ENCODE measurements around the gene BTNL9.
"Not testable (repeated sequence)": the region's sequence is repeated elsewhere in the genome, so short reads cannot be mapped to it uniquely, and the experiment has no call there.

Gene BTNL9

DNA sequence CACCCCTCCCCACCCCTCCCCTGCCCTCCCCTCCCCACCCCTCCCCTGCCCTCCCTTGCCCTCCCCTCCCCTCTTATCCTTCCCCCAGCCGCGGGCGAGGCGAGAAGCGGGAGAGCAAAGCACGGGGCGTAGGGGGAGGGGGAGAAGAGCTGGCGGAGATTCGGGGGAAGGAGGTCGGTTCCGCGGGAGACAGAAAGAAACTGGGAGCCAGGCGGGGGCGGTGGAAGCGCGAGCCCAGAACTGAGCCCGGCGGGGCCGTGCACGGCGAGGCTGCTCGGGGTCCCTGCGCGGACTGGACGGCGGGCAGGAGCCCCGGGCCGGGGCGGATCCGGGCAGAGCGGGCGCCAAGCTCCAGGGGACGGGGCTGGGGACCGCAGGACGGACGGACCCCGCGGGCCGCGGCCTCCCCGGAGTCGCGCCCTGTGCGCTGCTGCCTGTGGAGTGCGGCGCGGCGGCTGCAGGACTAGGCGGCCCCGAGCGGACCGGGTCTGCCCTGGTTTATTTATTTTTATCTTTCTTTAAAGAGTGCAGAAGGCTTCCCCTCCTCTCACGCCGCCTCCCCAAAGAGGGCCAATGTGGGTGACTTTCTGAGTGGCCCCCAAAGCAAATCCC, 61.1 kb downstream of the BTNL9 start:
- not testable (repeated sequence) for DNase-seq

DNA sequence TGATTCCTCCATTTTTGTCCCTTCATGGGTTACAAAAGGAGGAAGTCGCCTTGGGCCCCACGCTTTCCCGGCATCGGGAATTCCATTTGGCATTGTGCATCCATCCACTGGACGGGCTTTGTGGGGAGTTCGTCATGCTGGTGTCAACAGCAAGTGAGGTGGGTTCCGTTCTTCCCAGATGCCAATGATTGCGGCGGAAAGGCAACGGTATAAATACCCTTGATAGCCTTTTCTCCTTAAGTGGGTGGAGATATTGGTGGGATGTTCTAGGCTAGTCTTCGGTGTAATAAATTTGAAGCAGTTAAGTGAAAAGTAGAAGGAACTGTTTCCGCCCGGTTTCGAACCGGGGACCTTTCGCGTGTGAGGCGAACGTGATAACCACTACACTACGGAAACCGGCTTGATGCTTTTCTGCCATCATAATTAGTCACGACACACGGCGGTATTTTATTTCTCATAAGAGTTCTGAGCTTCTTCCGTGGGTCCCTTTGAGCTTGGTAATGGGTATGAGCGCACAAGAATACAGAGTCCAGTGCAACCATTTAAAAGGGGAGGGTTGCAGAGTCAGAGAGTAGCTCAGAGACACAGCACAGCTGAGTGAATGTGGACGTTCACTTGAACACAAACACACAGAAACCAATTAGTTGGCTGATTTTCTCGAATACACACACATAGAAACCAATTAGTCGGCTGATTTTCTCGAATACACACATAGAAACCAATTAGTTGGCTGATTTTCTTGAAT, 62.0 kb downstream of the BTNL9 start:
- DNase-seq, result not testable (repeated sequence)

DNA sequence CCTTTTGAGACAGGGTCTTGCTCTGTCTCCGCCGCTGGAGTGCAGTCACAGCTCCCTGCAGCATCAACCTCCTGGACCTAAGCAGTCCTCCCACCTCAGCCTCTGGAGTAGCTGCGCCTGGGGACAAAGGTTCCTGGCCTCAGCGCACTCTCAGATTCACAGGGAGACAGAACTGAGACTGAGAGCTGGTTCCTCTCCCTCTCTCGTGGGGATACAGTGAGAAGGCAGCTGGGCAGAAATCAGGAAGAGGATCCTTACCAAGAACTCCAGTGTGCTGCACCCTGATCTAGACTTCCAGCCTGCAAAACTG, 64.1 kb downstream of the BTNL9 start:
- peak; percentile 52 for DNase-seq

DNA sequence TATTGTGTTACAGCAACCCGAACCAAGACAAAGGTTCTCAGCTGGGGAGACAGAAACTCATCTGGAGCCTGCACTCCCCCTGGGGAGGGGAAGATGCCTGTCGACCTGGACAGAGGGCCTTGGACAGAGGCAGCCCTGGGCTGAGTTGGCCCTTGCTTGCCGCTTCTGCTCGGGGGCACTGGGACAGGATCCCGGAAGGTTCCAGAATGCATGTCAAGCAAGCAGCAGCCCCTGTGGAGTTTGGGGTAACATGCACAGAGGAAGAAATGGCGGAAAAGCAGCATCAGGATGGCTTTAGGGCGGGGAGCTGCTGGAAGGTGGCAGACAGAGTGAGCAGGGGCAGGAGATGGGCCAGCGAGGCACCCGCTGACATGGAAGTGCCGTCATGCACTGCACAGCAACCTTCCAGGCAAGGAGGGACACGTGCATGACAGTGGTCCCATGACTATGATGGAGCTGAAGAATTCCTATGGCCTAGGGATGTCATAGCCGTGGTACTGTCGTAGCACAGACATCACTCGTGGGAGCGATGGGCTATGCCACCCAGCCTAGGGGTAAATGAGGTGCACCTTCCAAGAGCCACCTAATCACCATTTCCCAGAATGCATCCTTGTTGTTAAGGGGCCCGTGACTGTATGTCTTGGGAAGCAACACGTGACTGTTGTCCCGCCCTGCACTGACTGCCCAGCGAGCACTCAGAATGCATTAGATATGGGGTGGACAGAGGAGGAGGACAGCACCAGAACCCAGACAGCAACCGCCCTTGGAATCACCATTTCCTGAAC, 64.7 kb downstream of the BTNL9 start:
- peak; percentile 51 for DNase-seq

DNA sequence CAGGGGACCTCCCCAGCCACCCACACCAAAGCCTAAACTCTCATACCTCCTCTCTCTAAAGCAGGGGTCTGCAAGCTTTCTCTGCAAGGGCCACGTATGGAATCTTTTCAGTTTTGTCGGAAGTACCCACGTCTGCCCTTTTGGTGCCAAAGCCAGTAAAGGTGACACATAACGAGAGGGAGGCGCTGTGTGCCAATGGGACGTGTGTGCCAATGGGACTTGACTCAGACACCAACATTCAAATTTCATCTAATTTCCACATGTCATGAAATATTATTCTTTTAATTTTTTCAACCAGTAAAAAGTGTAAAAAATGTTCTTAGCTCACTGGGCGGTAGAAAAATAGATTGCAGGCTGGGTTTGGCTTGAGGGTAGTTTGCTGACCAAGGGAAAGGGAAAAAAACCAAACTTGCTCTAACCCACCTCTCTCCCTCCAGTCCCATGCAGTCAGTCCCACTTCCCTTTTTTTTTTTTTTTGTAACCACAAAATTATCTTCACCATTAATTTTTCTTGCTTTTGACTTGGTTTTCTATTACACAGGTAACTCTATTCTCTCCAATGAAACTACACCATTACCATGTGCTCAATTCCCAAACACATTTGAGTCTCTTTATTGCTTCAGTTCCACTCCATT, 65.4 kb downstream of the BTNL9 start:
- no peak for DNase-seq

DNA sequence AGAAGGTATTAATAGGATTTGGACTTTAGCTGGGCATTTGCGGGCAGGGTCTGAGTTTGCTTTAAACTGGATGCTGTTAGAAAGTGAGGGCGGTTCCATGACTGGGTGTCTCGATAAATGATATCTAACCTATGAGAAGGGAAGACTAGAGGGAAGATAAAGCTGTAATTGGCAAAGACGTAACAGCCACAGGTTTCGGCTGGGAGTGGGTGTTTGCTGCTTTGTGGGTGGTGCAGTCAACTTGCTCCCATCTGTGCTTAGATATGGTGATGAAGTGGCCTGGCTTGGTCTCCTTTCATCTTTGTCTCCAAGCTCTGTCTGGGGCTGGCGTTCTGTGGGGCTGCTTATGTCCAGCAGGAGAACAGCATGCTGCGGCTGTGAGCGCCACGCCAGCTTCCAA, 67.6 kb downstream of the BTNL9 start:
- DNase-seq, result no peak

DNA sequence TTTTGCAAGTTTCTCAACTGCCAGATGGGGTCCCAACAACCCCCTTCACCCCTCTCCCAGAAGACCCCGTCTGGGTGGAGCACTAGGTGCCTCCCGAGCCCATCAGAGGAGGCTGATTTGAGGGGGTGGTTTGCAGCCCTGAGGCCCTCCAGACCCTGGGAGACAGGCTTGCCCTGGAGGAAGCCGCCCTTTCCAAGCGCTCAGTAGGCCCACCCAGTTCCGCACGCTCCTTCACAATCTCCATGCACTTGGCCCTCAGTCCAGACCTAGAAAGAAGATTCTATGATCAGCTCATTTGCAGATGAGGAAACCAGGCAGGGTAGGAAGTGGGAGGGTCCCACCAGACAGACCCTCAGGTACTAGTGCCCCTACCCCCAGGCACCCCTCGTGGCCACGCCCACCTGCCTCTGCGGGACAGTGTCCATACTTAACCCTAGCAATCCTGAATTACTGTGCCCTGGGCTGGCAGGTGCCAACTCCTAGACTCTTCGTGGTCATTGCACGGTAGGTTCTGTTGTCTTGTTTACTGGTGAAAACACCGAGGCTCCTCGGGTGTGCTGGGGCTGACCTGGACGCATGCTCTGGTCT, 68.6 kb downstream of the BTNL9 start:
- DNase-seq, result no peak

DNA sequence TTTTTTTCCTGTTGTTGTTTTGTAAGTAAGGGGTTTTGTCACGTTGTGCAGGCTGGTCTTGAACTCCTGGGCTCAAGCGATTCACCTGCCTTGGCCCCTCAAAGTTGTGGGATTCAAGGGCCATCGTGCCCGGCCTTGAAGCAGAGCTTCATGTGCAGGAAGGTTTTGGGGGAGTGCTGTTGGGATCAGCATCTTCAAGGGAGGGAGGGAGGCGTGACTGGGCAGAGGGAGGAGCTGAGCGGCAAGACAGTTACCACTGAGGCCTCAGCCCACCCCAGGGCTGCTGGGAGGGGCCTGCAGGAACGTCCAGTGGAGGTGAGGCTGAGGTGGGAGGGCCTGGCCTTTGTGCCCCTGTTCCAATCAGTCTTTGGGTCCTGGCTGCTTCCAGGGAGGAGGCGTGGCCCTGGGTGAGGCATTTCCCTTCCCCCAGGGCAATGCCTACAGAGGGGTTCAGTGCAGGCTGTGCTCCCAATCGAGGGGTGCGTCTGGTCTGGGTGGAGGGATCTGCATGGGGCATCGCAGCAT, 69.5 kb downstream of the BTNL9 start:
- no peak for DNase-seq

DNA sequence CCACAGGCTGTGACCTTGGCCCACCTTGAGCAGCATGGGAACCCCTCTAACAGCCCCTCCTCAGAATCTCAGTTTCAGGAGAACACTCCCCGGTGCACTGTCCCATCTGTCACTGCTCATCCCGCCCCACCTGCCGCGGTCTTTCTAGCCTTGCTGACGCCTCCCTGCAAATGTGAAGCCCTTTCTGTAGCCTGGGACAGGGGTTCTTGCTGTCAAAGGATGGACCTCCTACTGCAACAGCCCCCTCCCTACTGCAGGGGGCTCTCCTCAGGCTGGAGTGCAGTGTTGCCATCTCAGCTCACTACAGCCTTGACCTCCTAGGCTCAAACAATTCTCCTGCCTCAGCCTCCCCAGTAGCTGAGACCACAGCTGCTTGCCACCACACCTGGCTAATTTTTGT, 70.9 kb downstream of the BTNL9 start:
- DNase-seq, result no peak

All from activated CD8-positive, alpha-beta memory T cell treated with anti-CD3 and anti-CD28 coated beads, Interleukin-2, amount 50 U/mL, for 48 hours (primary cell).